DMS114 treated with DMSO at 0.1 percent for 48 hours (cell line): Measurements from ENCODE around the gene DGKZ.
A peak's percentile ranks its signal among the peaks of the same experiment; 100 is the strongest.
"Not testable (repeated sequence)": the region's sequence is repeated elsewhere in the genome, so short reads cannot be mapped to it uniquely, and the experiment has no call there.

Source experiments
- DNase-seq: peaks from one replicate; lab custom pipeline; 2025; ENCODE audit not compliant: unreplicated experiment; lab: John Stamatoyannopoulos, UW

Gene DGKZ

GRCh38 chr11:46346886-46347636, at the start of gene DGKZ:
TSS of gene DGKZ (plus strand) at chr11:46347463. CDS start at chr11:46347660, 197 bp downstream.
- peak; percentile 37 for DNase-seq

DNA sequence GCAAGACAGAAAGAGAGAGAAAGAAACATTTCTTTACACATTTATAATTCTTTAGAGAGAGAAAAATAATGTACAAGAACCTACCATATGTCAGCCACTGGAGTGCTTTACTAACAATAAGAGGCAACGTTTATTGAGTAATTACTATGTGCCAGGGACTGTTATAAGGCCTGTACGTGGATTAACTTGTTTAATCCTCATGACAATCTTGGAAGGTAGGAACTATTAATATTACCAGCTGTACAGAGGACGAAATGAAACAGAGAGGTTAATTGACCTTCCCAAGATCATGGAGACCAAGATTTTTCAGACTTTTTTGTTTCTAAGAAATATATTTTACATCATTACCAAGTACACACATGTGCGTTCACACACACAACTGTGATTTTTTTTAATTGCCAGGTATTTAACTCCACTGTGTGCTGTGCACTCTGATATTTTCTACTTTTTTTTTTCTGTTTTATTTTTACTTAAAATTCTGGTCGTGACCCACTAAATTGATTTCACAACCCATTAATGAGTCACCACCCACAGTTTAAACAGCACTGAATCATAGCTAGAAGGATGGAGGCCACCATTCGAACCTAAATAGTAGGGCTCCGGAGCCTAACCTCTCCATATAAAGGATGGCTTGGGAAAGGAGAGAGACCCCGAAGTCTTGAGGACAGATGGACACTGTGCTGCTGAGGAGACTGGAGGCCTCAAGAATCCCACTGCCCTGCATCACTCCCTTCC, 48.4 kb upstream of the DGKZ start:
- DNase-seq, result no peak

- DNase-seq, result no peak
These were observed 47.8 kb upstream of the DGKZ start for GRCh38 chr11:46299451-46299961.

DNA sequence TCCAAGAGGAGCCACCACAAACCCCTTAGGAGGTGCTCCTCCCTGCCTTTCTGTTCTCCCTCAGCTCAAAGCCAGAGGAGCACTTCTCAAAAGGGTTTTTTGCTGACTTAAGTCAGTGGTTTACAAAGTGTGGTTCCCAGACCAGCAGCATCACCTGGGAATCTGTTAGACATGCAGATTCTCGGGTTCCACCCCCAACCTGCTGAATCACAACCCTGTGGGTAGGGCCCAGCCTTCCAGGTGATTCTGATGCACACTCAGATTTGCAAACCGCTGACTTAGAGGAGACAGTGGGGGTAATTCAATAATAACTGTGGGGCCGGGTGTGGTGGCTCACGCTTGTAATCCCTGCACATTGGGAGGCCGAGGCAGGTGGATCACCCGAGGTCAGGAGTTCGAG, 47.0 kb upstream of the DGKZ start:
- no peak for DNase-seq

DNA sequence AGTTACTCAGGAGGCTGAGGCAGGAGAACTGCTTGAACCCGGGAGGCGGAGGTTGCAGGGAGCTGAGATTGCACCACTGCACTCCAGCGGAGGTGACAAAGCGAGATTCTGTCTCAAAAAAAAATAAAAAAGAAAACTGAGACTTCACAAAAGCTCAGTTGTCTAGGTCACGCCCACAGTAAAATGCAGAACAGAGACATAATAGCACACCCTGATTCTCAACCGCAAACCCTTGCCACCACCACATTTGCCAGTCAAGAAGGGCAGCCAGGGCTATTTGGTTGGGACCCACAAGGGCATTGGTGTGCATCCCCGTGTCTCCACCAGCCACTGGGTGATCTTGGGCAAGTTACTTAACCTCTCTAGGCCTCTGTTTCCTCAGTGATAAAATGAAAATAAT, 44.4 kb upstream of the DGKZ start:
- DNase-seq, result no peak

DNA sequence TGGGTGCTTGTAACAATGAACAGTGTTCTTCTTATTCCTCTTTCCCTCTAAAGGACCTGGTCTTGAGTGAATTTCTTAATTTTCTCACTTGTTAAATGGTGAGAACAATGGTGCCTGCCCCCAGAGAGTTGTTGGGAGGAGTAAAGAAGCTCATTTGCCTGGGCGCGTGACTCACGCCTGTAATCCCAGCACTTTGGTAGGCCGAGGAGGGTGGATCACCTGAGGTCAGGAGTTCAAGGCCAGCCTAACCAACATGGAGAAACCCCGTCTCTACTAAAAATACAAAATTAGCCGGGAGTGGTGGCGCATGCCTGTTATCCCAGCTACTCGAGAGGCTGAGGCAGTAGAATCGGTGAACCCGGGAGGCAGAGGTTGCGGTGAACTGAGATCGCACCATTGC, 43.2 kb upstream of the DGKZ start:
- not testable (repeated sequence) for DNase-seq

DNA sequence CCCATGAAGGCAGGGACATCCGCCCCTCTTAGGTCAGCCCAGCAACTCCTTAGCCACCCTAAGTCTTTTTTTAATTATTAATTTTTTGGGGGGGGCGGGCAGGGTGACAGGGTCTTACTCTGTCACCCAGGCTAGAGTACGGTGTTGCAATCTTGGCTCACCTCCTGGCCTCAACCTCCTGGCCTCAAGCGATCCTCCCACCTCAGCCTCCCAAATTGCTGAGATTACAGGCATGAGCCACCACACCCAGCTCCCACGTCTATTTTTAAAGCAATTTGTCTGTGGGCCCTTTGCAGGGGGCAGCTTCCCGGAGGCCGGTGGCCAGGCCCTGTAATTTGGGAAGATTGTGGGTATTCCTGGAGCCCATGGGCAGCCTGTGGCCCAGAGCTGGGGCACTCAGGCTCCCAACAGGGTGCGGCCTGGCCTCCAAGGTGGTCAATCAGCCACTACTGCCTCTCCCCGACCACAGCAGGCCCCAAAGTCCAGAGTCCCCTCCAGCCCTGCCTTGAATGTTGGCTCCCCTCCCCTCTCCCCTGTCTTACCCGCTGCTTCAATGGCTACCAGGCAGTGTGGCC, 42.6 kb upstream of the DGKZ start:
- no peak for DNase-seq

DNA sequence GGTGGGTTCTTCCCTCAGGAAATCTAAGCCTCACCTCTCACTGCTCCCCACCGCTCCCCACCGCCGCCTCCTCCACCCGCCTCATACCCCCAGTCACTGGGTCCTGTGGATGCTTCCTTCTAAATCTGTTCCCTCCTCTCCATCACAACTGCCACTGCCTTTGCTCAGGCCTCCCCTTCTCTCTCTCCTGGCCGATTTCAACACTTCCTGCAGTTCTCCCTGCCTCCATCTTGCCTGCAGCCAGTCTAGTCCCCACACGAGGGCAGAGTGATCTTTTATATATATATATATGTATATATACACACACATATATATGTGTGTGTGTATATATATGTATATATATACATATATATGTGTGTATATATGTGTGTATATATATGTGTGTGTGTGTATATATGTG, 42.0 kb upstream of the DGKZ start:
- DNase-seq, result peak; percentile 31

DNA sequence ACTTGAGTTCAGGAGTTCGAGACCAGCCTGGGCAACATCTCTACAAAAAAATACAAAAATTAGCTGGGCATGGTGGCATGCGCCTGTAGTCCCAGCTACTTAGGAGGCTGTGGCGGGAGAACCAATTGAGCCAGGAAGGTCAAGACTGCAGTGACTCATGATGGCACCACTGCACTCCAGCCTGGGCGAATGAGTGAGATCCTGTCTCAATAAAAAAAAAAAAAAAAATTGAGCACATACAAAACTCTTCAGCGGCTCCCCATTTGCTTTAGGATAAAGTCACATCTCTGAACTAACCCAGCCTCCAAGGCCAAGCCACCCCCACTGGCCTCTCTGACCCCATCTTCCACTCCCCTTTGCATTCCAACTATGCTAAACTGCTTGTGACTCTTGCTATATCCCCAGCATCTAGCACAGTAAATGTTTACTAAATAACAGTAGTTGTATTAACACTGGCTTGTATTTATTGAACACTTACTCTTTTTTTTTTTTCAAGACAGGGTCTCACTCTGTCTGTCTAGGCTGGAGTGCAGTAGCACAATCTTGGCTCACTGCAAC, 40.9 kb upstream of the DGKZ start:
- DNase-seq, result no peak

DNA sequence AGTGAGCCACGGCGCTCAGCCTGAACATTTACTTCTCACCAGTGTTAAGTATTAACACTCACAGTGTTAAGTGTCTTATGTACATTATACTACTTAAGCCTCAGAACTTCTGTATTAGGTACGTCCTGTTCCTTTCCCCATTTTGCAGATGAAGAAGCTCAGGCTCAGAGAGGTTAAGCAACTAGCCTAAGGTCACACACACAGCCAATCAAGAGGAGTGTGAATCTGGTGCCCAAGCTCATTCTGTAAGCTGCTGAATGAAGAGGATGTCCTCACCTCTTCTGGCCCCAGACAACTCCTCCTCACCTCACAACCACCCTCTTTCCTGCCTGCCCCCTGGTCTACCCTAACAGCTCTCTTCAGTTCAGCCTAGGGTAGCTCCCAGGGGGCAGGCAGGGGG, 39.9 kb upstream of the DGKZ start:
- DNase-seq, result no peak

GRCh38 chr11:46307785-46308341, 39.4 kb upstream of the DGKZ start:
- DNase-seq, result no peak

- DNase-seq, result peak; percentile 46
These were observed 38.4 kb upstream of the DGKZ start for GRCh38 chr11:46308631-46309419.

- DNase-seq, result no peak
These were observed 37.4 kb upstream of the DGKZ start for GRCh38 chr11:46309814-46310259.

DNA sequence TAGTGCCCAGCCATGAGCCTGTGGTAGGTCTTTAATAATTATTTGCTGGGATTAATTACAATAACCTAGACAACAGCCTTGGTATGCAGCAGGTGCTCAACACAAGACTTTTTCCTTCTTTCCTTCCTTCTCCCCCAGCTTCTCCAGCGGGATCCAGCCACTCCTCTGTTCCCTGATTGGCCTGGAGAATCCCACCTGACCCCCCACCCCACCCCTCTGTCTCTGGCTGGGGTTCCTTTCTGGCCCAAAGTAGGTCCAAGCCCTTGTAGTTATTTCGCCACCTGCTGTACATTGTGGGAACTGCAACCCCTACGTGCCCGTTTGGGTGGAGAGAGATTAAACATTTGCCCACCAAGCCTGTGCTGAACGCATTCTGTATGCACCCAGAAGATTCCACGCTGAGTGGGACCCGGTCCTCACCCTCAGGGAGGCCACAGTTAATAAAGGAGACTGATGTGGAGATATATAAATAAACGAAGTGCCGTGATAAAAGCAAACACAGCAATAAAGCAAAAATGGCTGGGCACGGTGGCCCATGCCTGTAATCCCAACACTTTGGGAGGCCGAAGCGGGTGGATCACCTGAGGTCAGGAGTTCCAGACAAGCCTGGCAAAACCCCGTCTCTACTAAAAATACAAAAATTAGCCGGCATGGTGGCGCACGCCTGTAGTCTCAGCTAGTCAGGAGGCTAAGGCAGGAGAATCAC, 32.1 kb upstream of the DGKZ start:
- peak; percentile 22 for DNase-seq

- no peak for DNase-seq
These were observed 31.3 kb upstream of the DGKZ start for GRCh38 chr11:46315783-46316563.

- no peak for DNase-seq
These were observed 28.2 kb upstream of the DGKZ start for GRCh38 chr11:46319074-46319453.

GRCh38 chr11:46321757-46322156, 25.5 kb upstream of the DGKZ start:
- DNase-seq, result no peak

- DNase-seq, result no peak
These were observed 24.5 kb upstream of the DGKZ start for GRCh38 chr11:46322759-46323158.

GRCh38 chr11:46326813-46327416, 20.3 kb upstream of the DGKZ start:
- no peak for DNase-seq
